ENCODE results near the gene LGALS13.

Gene LGALS13

DNA sequence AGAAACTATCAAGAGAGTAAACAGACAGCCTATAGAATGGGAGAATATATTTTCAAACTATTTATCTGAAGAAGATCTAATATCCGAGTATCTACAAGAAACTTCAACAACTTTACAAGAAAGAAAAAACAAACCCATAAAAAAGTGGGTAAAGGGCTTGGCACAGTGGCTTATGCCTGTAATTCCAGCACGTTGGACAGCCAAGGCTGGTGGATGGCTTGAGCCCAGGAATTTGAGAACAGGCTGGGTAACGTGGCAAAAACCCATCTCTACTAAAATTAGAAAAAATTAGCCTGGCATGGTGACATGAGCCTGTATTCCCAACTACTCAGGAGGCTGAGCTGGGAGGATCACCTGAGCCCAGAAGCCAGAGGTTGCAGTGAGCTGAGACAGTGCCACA is 45.6 kb downstream of the LGALS13 start:
- H4K20me1 ChIP-seq (ENCODE audit: insufficient read depth, low read length, poor library complexity, severe bottlenecking): no peaks in the 10 kb centered on the region
- no peaks in the 10 kb centered on the region for H3K9me2 ChIP-seq (replicated peaks; ENCODE audit: low read depth, low read length)
- no peaks in the 10 kb centered on the region for H3K36me3 ChIP-seq (ENCODE audit: insufficient read depth, low read length)
- no peak overlapping the region for H2AFZ ChIP-seq (ENCODE audit: low read length)
- H3F3A ChIP-seq (ENCODE audit: low read depth): no peaks in the 10 kb centered on the region
- no peaks in the 10 kb centered on the region for H3K79me2 ChIP-seq (ENCODE audit: insufficient read depth, low read length)
- no peaks in the 10 kb centered on the region for H3K27me3 ChIP-seq (ENCODE audit: insufficient read depth, low read length, poor library complexity, severe bottlenecking)
- TF ChIP-seq CTCF (conservative IDR thresholded peaks at IDR 0.05; ENCODE audit: low read length): no peak
- TF ChIP-seq EZH2phosphoT487 (IDR thresholded peaks at IDR 0.05; ENCODE audit: borderline replicate concordance): no peak
- H3K4me2 ChIP-seq (ENCODE audit: low read depth, low read length, poor library complexity, severe bottlenecking): no peak overlapping the region
- no peaks in the 10 kb centered on the region for H3K9me3 ChIP-seq (ENCODE audit: insufficient read depth, low read depth, low read length)
- H3K4me1 ChIP-seq (ENCODE audit: insufficient read depth, low read length, poor library complexity, severe bottlenecking): no peaks in the 10 kb centered on the region
- H3K4me3 ChIP-seq (ENCODE audit: low read length, poor library complexity, severe bottlenecking): no peak overlapping the region
- H3K9ac ChIP-seq (ENCODE audit: low read depth, low read length, poor library complexity, severe bottlenecking): no peak overlapping the region

- no peaks in the 10 kb centered on the region for H3K79me2 ChIP-seq (ENCODE audit: insufficient read depth, low read length)
- H3F3A ChIP-seq (ENCODE audit: low read depth): no peaks in the 10 kb centered on the region
- no peak within 1 kb of the TSS for H3K4me2 ChIP-seq (ENCODE audit: low read depth, low read length, poor library complexity, severe bottlenecking)
- H3K9me2 ChIP-seq (replicated peaks; ENCODE audit: low read depth, low read length): no peaks in the 10 kb centered on the region
- H3K9ac ChIP-seq (ENCODE audit: low read depth, low read length, poor library complexity, severe bottlenecking): no peak within 1 kb of the TSS
- TF ChIP-seq CTCF (conservative IDR thresholded peaks at IDR 0.05; ENCODE audit: low read length) (no peak), EZH2phosphoT487 (IDR thresholded peaks at IDR 0.05; ENCODE audit: borderline replicate concordance) (no peak)
- H3K9me3 ChIP-seq (ENCODE audit: insufficient read depth, low read depth, low read length): no peaks in the 10 kb centered on the region
- H3K4me3 ChIP-seq (ENCODE audit: low read length, poor library complexity, severe bottlenecking): no peak within 1 kb of the TSS
- no peak within 1 kb of the TSS for H2AFZ ChIP-seq (ENCODE audit: low read length)
- H3K27me3 ChIP-seq (ENCODE audit: insufficient read depth, low read length, poor library complexity, severe bottlenecking): no peaks in the 10 kb centered on the region
- H3K4me1 ChIP-seq (ENCODE audit: insufficient read depth, low read length, poor library complexity, severe bottlenecking): no peaks in the 10 kb centered on the region
- no peaks in the 10 kb centered on the region for H4K20me1 ChIP-seq (ENCODE audit: insufficient read depth, low read length, poor library complexity, severe bottlenecking)
- no peaks in the 10 kb centered on the region for H3K36me3 ChIP-seq (ENCODE audit: insufficient read depth, low read length)
Observed at GRCh38 chr19:39655613-39656012, 53.3 kb downstream of the LGALS13 start, which contains the start of gene LGALS16. TSS of gene LGALS16 (plus strand) at chr19:39655913. CDS start at chr19:39655962, 49 bp downstream.
